Measurements from ENCODE around the gene ATAD3C.

- TF ChIP-seq HDAC2 (IDR thresholded peaks at IDR 0.05) (no peak), SUZ12 (IDR thresholded peaks at IDR 0.05; ENCODE audit: unreplicated experiment) (no peak), SP1 (IDR thresholded peaks at IDR 0.05; ENCODE audit: low read depth, low read length) (no peak), TAF1 (IDR thresholded peaks at IDR 0.05; ENCODE audit: borderline replicate concordance, low read depth, low read length) (no peak), POLR2AphosphoS5 (IDR thresholded peaks at IDR 0.05; ENCODE audit: low read length) (no peak), NRF1 (conservative IDR thresholded peaks at IDR 0.05; ENCODE audit: low read depth, low read length) (no peak), ETV6 (conservative IDR thresholded peaks at IDR 0.05 in 1 of 2, IDR thresholded peaks at IDR 0.05 in 1 of 2; ENCODE audit: borderline replicate concordance in 1 of 2, low read depth in 1 of 2) (no peak), CTCF (IDR thresholded peaks at IDR 0.05 in 2 of 3, conservative IDR thresholded peaks at IDR 0.05 in 1 of 3; ENCODE audit: control insufficient read depth in 2 of 3, extremely low read depth in 1 of 3, insufficient read depth in 1 of 3, low read depth in 3 of 3, low read length in 3 of 3) (no peak), PRDM15 (CRISPR knock-in tag; IDR thresholded peaks at IDR 0.05) (no peak)
Measured at GRCh38 chr1:1460540-1461130, 11.1 kb downstream of the ATAD3C start.

Data from GM12878 (cell line).